ENCODE results near the gene SLC44A3. TPM values are rescaled to one million over a fixed set of nuclear protein-coding genes. Genes with fewer than 3 reads are reported as not detected.

The SLC44A3 gene
- total RNA-seq, 1 donor, result 0.10 TPM

DNA sequence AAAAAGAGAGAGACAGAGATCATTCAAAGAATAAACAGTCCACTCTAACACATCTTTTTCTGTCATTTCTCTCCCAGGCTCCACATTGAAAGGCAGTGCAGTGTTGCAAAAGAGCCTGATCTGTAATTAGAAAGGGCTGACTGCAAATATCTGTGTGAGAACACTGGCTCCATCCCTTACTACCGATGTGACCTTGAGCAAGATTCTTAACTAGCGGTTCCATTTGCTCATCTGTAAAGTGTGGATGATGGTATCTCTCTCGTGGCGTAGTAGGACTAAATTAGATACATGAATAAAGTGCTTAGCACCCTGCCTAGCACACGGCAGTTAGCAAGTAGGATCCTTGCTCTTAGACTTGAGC, 26.9 kb upstream of the SLC44A3 start:
- H3K4me3 ChIP-seq (ENCODE audit: low read length), result no peak overlapping the region
- H3K4me1 ChIP-seq (ENCODE audit: insufficient read depth, low read length), result peaks cover 44% of the 10 kb centered on the region

DNA sequence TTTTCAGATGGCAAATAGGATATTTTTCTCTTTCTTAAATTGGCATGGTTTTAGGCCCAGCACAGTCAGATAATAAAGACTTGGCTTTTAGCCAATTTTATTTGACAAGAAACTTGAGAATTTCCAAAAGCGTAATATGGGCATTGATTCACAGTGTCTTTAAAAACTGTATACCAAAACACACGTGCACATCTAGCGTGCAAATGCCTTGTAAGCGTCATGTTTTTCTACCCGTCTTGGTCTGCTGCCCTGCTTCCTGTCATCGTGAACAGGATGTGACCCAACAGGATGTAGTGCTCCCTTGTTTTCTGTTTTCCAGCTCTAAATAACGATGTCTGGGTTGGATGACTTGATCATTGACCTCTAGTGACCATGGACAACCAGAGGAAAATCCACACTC, 24.7 kb upstream of the SLC44A3 start:
- Histone ChIP-seq H3K4me3 (ENCODE audit: low read length) (no peak overlapping the region), H3K27me3 (ENCODE audit: insufficient read depth, low read length) (no peaks in the 10 kb centered on the region), H3K4me1 (ENCODE audit: insufficient read depth, low read length) (peaks cover 42% of the 10 kb centered on the region), H3K9me3 (ENCODE audit: low read depth, low read length) (no peaks in the 10 kb centered on the region)

More for the DNA sequence above, 26.9 kb upstream of the SLC44A3 start:
- Histone ChIP-seq H3K9me3 (ENCODE audit: low read depth, low read length) (no peaks in the 10 kb centered on the region), H3K27me3 (ENCODE audit: insufficient read depth, low read length) (no peaks in the 10 kb centered on the region)

DNA sequence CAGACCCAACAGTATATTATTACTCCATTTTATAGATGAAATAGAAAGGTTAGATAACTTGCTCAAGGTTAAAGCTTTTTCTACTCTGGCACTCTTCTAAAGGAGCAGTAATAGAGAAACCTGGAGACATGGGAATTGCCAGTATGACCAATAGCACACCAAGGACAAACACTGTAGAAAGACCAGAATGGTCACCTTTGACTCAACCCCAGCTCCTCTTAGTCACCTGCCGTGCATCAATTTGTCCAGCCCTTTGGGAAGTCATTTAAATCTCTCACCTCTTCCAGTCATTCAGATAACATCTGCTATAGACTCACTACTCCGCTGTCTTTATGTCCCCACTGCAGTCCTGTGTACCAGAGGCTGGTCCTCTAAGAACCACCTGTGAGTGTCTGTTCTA, 23.9 kb upstream of the SLC44A3 start:
- H3K9me3 ChIP-seq (ENCODE audit: low read depth, low read length), result no peaks in the 10 kb centered on the region
- peaks cover 42% of the 10 kb centered on the region for H3K4me1 ChIP-seq (ENCODE audit: insufficient read depth, low read length)
- H3K27me3 ChIP-seq (ENCODE audit: insufficient read depth, low read length), result no peaks in the 10 kb centered on the region
- no peak overlapping the region for H3K4me3 ChIP-seq (ENCODE audit: low read length)

DNA sequence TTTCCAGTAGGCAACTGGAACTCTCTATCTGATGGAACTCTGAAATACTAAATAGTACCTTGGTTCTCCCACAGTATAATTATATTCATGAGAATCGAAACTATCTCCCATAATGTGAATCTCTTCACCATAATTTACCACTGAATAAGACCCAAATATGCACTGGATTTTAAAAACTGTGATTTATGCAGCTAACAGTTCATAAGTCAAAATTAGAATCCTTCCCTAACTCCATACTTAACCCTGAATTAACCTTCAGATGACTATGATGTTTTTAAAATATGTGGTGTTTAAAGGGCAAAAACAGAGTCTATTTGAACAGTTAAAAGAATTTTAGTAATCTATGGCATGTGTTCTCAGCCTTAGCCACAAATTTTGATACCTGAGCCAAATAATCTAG, 22.9 kb upstream of the SLC44A3 start:
- Histone ChIP-seq H3K4me3 (ENCODE audit: low read length) (no peak overlapping the region), H3K27me3 (ENCODE audit: insufficient read depth, low read length) (no peaks in the 10 kb centered on the region), H3K9me3 (ENCODE audit: low read depth, low read length) (no peaks in the 10 kb centered on the region), H3K4me1 (ENCODE audit: insufficient read depth, low read length) (peaks cover 43% of the 10 kb centered on the region)

DNA sequence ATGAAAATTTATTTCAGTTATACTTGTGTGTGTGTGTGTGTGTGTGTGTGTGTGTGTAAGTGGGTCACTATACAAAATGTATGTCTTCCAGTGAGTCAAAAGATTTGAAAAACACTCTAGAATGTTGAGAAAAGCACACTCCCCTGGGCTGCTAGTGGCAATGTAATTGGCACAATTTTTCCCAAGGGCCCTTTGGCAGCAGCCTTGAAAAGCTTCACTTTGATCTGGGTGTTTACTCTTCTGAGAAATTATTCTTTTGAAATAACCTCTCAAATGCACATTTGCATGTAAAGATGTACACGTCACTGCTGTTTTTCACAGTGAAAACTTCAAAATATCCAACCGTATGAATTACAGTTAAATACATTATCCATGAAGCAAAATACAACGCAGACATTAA, 22.1 kb upstream of the SLC44A3 start:
- H3K4me1 ChIP-seq (ENCODE audit: insufficient read depth, low read length), result peaks cover 42% of the 10 kb centered on the region
- no peaks in the 10 kb centered on the region for H3K27me3 ChIP-seq (ENCODE audit: insufficient read depth, low read length)
- H3K9me3 ChIP-seq (ENCODE audit: low read depth, low read length), result no peaks in the 10 kb centered on the region
- H3K4me3 ChIP-seq (ENCODE audit: low read length), result no peak overlapping the region

DNA sequence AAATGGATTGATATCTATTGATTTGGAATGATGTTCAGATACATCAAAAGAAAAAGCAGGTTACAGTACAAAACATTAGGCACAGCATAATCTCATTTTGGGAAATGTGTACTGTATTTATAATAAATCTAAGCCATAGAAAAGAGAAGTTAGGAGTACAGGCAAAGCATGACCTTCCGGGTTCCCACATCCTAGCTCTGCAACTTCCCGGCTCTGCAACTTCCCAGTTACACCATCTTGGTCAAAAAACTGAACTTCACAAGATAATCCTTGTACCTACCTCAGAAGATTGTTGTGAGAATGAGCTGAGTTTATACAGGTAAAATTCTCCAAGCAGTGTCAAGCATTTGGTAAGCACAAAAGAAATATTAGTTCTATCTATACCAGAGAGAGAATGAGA, 21.7 kb upstream of the SLC44A3 start:
- no peak overlapping the region for H3K4me3 ChIP-seq (ENCODE audit: low read length)
- no peaks in the 10 kb centered on the region for H3K27me3 ChIP-seq (ENCODE audit: insufficient read depth, low read length)
- H3K9me3 ChIP-seq (ENCODE audit: low read depth, low read length), result no peaks in the 10 kb centered on the region
- peaks cover 38% of the 10 kb centered on the region for H3K4me1 ChIP-seq (ENCODE audit: insufficient read depth, low read length)

DNA sequence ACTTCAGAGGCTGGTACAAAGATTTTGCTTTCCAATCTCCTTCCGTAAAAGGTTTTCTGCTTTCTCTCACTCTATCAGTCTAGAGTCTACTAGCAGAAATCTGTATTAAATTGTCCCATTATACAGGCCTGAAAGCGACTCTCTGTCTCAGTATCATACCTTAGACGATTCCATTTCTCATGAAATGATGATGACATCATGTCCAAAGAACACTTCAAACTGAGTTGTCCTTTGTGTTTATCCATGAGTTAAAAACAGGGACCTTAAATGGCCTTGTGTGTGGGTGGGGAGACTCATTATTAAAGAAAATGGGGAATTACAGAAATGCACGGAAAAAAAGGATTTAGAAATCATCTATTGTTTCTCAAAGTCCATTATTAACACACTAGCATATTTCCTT, 21.0 kb upstream of the SLC44A3 start:
- H3K4me1 ChIP-seq (ENCODE audit: insufficient read depth, low read length), result peaks cover 34% of the 10 kb centered on the region
- no peaks in the 10 kb centered on the region for H3K9me3 ChIP-seq (ENCODE audit: low read depth, low read length)
- no peak overlapping the region for H3K4me3 ChIP-seq (ENCODE audit: low read length)
- no peaks in the 10 kb centered on the region for H3K27me3 ChIP-seq (ENCODE audit: insufficient read depth, low read length)

DNA sequence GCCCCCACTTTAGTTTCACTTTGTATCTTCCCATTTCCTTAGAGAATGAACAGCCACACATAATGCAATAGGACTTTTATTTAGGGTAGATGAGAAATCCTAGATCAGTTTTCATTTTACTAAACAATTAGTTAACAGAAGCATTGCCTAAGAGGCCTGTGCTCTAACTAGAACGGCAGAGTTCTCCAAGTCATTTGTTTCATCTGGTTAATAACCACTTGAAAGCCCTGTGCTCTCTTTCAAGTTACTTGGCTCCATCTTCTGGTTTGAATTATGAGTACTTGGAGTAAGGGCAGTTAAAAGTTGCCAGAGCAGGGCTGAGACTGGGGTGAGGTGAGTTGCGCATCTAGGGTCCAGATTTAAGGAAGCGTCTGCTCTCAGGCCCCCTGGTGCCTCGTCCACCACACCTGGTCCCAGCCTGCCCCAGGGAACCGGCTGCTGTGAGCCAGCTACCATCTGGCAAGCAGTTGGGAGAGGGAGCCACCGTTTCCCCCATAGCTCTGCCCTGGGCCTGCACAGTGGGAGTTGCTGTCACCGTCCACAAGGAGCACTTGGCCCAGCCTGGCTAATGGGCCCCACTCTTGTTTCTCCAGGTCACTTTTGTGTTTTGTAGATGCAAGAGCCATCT, 18.1 kb upstream of the SLC44A3 start:
- no peak overlapping the region for H3K4me3 ChIP-seq (ENCODE audit: low read length)
- peaks cover 31% of the 10 kb centered on the region for H3K4me1 ChIP-seq (ENCODE audit: insufficient read depth, low read length)
- H3K9me3 ChIP-seq (ENCODE audit: low read depth, low read length), result no peaks in the 10 kb centered on the region
- no peaks in the 10 kb centered on the region for H3K27me3 ChIP-seq (ENCODE audit: insufficient read depth, low read length)

DNA sequence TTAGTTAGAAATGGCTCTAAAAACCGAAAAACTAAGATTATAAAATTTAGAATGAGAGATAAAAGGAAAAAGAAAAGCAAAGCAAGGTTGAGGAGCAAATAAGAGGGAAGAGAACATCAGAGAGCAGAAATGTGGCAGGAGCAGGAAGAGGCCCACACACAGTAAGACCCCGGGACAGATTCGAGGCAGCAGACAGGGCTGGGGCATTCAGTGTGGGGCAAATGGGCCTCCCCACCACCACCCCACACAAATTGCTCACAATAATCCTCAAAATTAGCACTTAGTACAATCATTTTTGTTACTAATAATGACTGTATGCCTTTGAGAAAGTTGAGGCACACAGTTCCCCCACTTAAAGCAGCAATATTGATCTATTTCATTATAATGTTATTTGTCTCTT, 17.1 kb upstream of the SLC44A3 start:
- no peak overlapping the region for H3K4me3 ChIP-seq (ENCODE audit: low read length)
- no peaks in the 10 kb centered on the region for H3K9me3 ChIP-seq (ENCODE audit: low read depth, low read length)
- H3K27me3 ChIP-seq (ENCODE audit: insufficient read depth, low read length), result no peaks in the 10 kb centered on the region
- H3K4me1 ChIP-seq (ENCODE audit: insufficient read depth, low read length), result peaks cover 29% of the 10 kb centered on the region

DNA sequence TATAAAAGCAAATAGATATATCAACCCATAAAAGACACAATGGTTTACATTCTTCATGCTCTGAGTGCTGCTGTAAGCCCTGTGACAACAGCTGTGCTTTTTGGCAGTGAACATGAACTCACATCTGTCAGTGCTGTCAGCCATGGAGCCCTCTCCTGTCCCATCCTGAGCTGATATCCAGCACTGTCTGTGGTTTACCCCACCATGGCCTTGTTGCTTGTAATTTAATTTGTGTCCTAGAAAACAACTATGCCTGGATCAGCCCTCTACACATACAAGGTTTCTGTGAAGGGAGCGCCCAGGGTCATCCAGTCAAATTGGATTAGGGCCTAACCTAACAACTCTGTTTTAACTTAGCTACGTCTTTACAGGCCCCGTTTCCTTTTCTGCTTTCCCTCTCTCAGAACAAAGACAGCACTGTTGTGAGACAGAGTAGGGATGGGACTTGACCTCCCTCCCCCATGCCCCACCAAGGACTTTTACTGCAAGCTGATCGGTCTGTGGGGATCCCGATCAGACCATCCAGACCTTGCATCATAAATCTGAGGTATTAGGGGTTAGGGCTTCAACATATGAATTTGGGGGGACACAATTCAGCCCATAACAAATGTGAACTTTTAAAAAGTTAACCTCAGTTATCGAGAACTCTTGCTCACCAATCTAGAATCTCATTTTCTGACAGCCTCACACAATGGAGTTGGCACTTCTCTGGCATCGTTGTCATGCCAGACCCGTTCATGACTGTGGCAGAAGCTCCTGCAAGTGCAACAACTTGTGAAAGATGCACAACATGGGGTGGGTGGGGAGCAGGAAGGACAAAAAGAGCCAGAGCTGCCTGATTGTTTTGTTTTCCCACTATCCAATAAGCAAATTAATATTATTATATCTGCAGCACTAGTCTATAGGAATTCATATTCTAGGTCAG, 16.4 kb upstream of the SLC44A3 start:
- H3K4me1 ChIP-seq (ENCODE audit: insufficient read depth, low read length), result peaks cover 23% of the 10 kb centered on the region
- H3K27me3 ChIP-seq (ENCODE audit: insufficient read depth, low read length), result no peaks in the 10 kb centered on the region
- no peak overlapping the region for H3K4me3 ChIP-seq (ENCODE audit: low read length)
- no peaks in the 10 kb centered on the region for H3K9me3 ChIP-seq (ENCODE audit: low read depth, low read length)

DNA sequence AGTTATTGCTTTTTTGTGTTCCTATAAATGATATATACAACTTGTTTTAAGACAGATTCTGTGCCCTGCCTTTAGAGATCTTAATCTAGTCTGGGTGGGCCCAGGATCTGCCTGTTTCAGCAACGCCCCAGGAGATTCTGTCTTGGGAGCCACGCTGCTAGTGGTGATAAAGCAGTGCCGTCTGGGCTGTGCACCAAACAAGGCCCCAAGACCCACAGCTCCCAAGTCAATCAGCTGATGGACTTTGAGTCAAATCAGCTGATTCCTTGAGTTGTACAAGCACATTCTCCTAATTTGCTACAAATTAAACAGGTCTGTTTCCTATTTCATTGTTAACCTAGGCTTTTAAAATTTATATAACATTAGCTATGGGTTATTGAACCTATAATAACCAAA, 15.7 kb upstream of the SLC44A3 start:
- Histone ChIP-seq H3K27me3 (ENCODE audit: insufficient read depth, low read length) (no peaks in the 10 kb centered on the region), H3K4me1 (ENCODE audit: insufficient read depth, low read length) (peaks cover 23% of the 10 kb centered on the region), H3K4me3 (ENCODE audit: low read length) (no peak overlapping the region), H3K9me3 (ENCODE audit: low read depth, low read length) (no peaks in the 10 kb centered on the region)

DNA sequence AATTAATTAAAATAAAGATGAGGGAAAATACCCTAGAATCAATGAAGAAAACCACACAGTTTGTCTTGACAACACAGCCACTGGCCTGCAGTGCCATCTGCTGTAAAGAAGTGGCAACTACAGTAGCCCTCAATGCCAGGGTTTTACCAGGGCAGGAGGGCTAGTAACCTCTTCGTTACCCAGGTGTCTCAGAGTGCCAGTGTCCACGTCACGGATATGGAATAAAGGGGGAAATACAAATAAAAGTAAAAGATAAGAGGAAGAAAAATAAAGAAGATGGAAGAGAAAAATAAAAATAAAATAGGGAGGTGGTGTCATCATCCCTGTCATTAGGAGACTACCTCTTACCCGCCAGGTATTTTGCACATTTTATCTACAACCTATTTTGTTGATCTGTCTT, 14.2 kb upstream of the SLC44A3 start:
- H3K27me3 ChIP-seq (ENCODE audit: insufficient read depth, low read length), result no peaks in the 10 kb centered on the region
- H3K4me3 ChIP-seq (ENCODE audit: low read length), result no peak overlapping the region
- no peaks in the 10 kb centered on the region for H3K9me3 ChIP-seq (ENCODE audit: low read depth, low read length)
- H3K4me1 ChIP-seq (ENCODE audit: insufficient read depth, low read length), result peaks cover 23% of the 10 kb centered on the region

DNA sequence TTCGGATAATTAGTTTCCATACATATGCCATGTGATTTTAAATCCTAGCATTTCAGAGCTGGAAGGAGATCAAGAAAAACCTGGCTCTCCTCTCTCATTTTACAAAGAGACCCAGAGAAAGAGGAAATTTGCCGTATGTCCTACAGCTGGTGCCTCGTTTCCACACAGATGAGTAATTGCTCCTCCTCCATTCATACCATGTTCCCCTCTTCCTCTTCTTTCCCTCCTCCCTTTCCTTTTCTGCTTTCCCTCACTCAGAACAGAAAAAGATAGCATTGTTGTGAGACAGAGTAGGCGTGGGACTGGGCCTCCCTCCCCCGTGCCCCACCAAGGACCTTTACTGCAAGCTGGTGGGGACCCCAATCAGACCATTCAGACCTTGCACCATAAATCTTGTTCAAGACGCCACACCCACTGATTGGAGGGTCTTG, 13.7 kb upstream of the SLC44A3 start:
- no peaks in the 10 kb centered on the region for H3K27me3 ChIP-seq (ENCODE audit: insufficient read depth, low read length)
- no peak overlapping the region for H3K4me3 ChIP-seq (ENCODE audit: low read length)
- H3K9me3 ChIP-seq (ENCODE audit: low read depth, low read length), result no peaks in the 10 kb centered on the region
- peaks cover 22% of the 10 kb centered on the region for H3K4me1 ChIP-seq (ENCODE audit: insufficient read depth, low read length)

DNA sequence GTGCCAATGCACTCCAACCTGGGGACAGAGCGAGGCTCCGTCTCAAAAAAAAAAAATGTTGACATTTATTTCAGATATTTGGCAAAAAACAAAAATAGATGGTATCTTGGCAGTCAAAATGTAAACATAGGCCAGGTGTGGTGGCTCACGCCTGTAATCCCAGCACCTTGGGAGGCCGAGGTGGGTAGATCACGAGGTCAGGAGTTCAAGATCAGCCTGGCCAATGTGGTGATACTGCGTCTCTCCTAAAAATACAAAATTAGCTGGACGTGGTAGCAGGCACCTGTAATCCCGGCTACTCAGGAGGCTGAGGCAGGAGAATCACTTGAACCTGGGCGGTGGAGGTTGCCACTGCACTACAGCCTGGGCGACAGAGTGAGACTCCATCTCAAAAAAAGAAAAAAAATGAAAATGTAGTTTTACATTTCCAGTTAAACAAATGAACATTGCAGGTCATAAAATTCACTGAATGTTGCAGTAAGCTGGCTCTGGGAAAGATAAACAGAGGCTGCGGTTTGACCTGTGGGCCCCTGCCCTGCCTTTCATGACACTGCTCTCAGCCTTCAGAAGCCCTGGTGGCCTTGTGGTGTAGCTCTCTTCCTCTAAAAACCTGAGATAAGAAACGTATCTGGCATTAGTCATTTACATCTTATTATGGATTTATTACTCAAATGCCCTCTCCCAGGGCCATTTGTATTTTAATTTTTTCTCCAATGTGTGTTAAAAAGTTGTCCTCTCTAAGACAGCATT, 12.2 kb upstream of the SLC44A3 start:
- H3K4me3 ChIP-seq (ENCODE audit: low read length), result no peak overlapping the region
- H3K9me3 ChIP-seq (ENCODE audit: low read depth, low read length), result no peaks in the 10 kb centered on the region
- peaks cover 14% of the 10 kb centered on the region for H3K4me1 ChIP-seq (ENCODE audit: insufficient read depth, low read length)
- no peaks in the 10 kb centered on the region for H3K27me3 ChIP-seq (ENCODE audit: insufficient read depth, low read length)

DNA sequence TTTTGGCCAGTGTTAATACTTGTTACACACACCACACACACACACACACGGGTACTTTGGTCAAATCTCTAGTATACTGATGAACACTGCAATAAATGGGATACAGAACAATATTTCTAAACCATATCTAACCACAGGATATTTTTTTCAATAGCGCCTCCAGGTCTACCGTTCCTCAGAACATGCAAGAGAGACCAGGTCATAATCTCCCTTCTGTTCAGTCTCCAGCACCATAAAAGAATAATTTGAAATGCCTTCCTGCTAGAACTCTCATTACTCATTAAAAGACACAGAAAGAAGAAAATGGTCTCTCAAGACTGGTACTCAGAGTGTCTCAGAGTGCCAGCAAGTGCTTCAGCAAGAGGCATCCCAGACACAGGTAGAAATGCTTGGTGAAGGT, 11.5 kb upstream of the SLC44A3 start:
- Histone ChIP-seq H3K27me3 (ENCODE audit: insufficient read depth, low read length) (no peaks in the 10 kb centered on the region), H3K9me3 (ENCODE audit: low read depth, low read length) (no peaks in the 10 kb centered on the region), H3K4me3 (ENCODE audit: low read length) (no peak overlapping the region), H3K4me1 (ENCODE audit: insufficient read depth, low read length) (peaks cover 14% of the 10 kb centered on the region)
